K562 (cell line): ENCODE results near the gene NGDN. TPM values are rescaled to one million over a fixed set of nuclear protein-coding genes. Genes with fewer than 3 reads are reported as not detected.

Source experiments
- ATAC-seq: fragments of 200-7000 bp; cut with Tn5 transposase; 3 replicates; pipeline ENCODE4 v1.9.1; 2020; ENCODE audit warnings: moderate library complexity
- BruUV-seq: library from RNA; stranded (reverse); fragments of 400-500 nt; replicated peaks from 2 replicates; lab custom pipeline; 2021; lab: Mats Ljungman, UMichigan
- CTCF ChIA-PET: fragments of 300-600 bp; formaldehyde crosslinking; extraction: SDS; loops from one replicate; lab custom pipeline; 2021; ENCODE audit warnings: low intra/inter-chr PET ratio; lab: Yijun Ruan, JAX
- POLR2A ChIA-PET: fragments of 300-600, 350-650 bp; sonication (Branson Sonifier 250); formaldehyde crosslinking; extraction: SDS; loops from one replicate; lab custom pipeline; 2021; ENCODE audit warnings: antibody characterized with exemption, inconsistent platforms; lab: Yijun Ruan, JAX
- DNase-seq, 4 experiments: peaks; one replicate each; pipeline versions ENCODE4 v3.0.0 to v3.0.0-alpha.2; 2011 to 2018; ENCODE audit warnings: low spot score in 3 of 4, mixed read lengths in 3 of 4; ENCODE audit errors: extremely low read depth in 1 of 4
- FAIRE-seq: peaks from 2 replicates; lab custom pipeline; 2011; peaks lifted over from hg19 to GRCh38; lab: Jason Lieb, UNC
- H2AFZ ChIP-seq: 2 replicates; pipeline ENCODE4 v1.6.0; 2011; ENCODE audit warnings: low read depth, low read length, control low read depth, inconsistent platforms
- H3K27ac ChIP-seq: fragments of 200-600 bp; 3 replicates; pipeline ENCODE4 v1.8.0; 2011; ENCODE audit warnings: low read depth, mild to moderate bottlenecking, control low read depth, inconsistent platforms, low read length, moderate library complexity, mixed read lengths; ENCODE audit errors: extremely low read depth
- H3K27me3 ChIP-seq, 2 experiments: fragments of 300-600 bp in 1 of 2; 2 replicates in 1 of 2; 3 replicates in 1 of 2; pipeline versions ENCODE4 v1.6.0 to v1.8.0; 2011; ENCODE audit warnings: inconsistent platforms in 2 of 2, low read length in 2 of 2, mild to moderate bottlenecking in 1 of 2, mixed read lengths in 1 of 2, moderate library complexity in 1 of 2; ENCODE audit not compliant: control insufficient read depth in 2 of 2, insufficient read depth in 2 of 2
- H3K36me3 ChIP-seq: fragments of 300-600 bp; 3 replicates; pipeline ENCODE4 v1.8.0; 2011; ENCODE audit warnings: mild to moderate bottlenecking, low read length, inconsistent platforms; ENCODE audit not compliant: control insufficient read depth, insufficient read depth
- H3K4me1 ChIP-seq, 2 experiments: fragments of 200-600 bp in 1 of 2; replicated peaks in 1 of 2; 2 replicates in 1 of 2; 3 replicates in 1 of 2; pipeline versions ENCODE4 v1.5.1 to v1.8.0; 2011; ENCODE audit warnings: inconsistent platforms in 2 of 2, low read length in 2 of 2, mild to moderate bottlenecking in 1 of 2, mixed read lengths in 1 of 2, moderate library complexity in 1 of 2; ENCODE audit not compliant: control insufficient read depth in 2 of 2, insufficient read depth in 2 of 2
- H3K4me2 ChIP-seq: 2 replicates; pipeline ENCODE4 v1.6.1; 2011; ENCODE audit warnings: low read length, control low read depth, inconsistent platforms, mixed read lengths; ENCODE audit not compliant: insufficient read depth
- H3K4me3 ChIP-seq: fragments of 200-600 bp; sonication (generic), shearing (Covaris generic); 2 replicates; pipeline ENCODE4 v1.5.1; 2016; ENCODE audit warnings: control low read depth, inconsistent platforms
- H3K79me2 ChIP-seq: fragments of 200-600 bp; 3 replicates; pipeline ENCODE4 v1.8.0; 2011; ENCODE audit warnings: low read length, inconsistent platforms; ENCODE audit not compliant: control insufficient read depth, insufficient read depth
- H3K9ac ChIP-seq, 2 experiments: 2 replicates each; pipeline versions ENCODE4 v1.6.0 to v1.6.1; 2011; ENCODE audit warnings: low read depth in 2 of 2, low read length in 2 of 2, control low read depth in 1 of 2, inconsistent platforms in 1 of 2, mild to moderate bottlenecking in 1 of 2, mixed read lengths in 1 of 2; ENCODE audit not compliant: insufficient read depth in 1 of 2
- H3K9me1 ChIP-seq: one replicate; pipeline ENCODE4 v1.6.0; 2011; ENCODE audit warnings: inconsistent platforms, mild to moderate bottlenecking, low read length, moderate library complexity; ENCODE audit not compliant: control insufficient read depth, insufficient read depth
- H3K9me3 ChIP-seq: replicated peaks from 2 replicates; pipeline ENCODE4 v1.5.1; 2011; ENCODE audit warnings: low read depth, low read length, inconsistent platforms; ENCODE audit not compliant: control insufficient read depth, insufficient read depth
- H4K20me1 ChIP-seq: replicated peaks from 2 replicates; pipeline ENCODE4 v1.6.1; 2011; ENCODE audit warnings: low read length, inconsistent platforms, mixed read lengths; ENCODE audit not compliant: control insufficient read depth, insufficient read depth
- BCOR ChIP-seq: fragments of 450-650 bp; IDR thresholded peaks from 2 replicates; pipeline ENCODE4 v1.6.1; 2016
- HDAC1 ChIP-seq, 2 experiments: fragments of 450-650 bp; IDR thresholded peaks; 2 replicates each; pipeline ENCODE4 v1.6.1; 2016 to 2017; ENCODE audit warnings: inconsistent platforms in 1 of 2, mild to moderate bottlenecking in 1 of 2, moderate library complexity in 1 of 2
- RBM25 ChIP-seq: fragments of 200-400 bp; formaldehyde crosslinking; IDR thresholded peaks from 2 replicates; pipeline ENCODE4 v1.6.1; 2018; ENCODE audit warnings: low read length, low read depth, moderate library complexity; ENCODE audit not compliant: severe bottlenecking
- WGBS: fragments of 100-300 bp; shearing (Covaris generic); methylation state at CpG from one replicate; pipeline ENCODE4 v1.1.6; 2016; ENCODE audit warnings: low coverage, mixed read lengths; ENCODE audit not compliant: insufficient coverage; ENCODE audit errors: missing lambda C conversion rate; 5-methylcytosine and 5-hydroxymethylcytosine counted together
- in situ Hi-C: fragments of 300-500 bp; cut with MboI; formaldehyde crosslinking; loops from 4 replicates; pipeline ENCODE4 v1.15.0; 2018; ENCODE audit warnings: inconsistent platforms, mixed read lengths
- intact Hi-C: fragments of 100-400 bp; cut with micrococcal nuclease; formaldehyde crosslinking; loops from 2 replicates; pipeline ENCODE4 v1.14.2; 2022
- polyA plus RNA-seq, 8 experiments: library from polyadenylated mRNA; depleted of rRNA in 4 of 8; stranded (reverse) in 5 of 8; unstranded in 3 of 8; fragments of >200 nt; fragmentation: Nextera tagmentation in 2 of 8; fragmentation: Illumina TruSeq in 1 of 8; extraction: Ambion mirVana in 2 of 8; extraction: Trizol in 1 of 8; gene quantifications; 2 replicates each; pipeline versions ENCODE4 v1.2.1 to v1.2.3, GENCODE V29; 2011 to 2014; ENCODE audit warnings: inconsistent platforms in 1 of 8, missing spikeins in 1 of 8
- total RNA-seq, 7 experiments: library from RNA; depleted of rRNA in 6 of 7; stranded (reverse); fragments of >200 nt in 6 of 7; fragmentation: Illumina TruSeq in 2 of 7; extraction: Trizol in 2 of 7; gene quantifications; 2 replicates each; pipeline versions ENCODE4 v1.2.1 to v1.2.3, GENCODE V29; 2011 to 2021; ENCODE audit warnings: low replicate concordance in 1 of 7

NGDN gene
- total and polyA plus RNA-seq, 9 of the 15 experiments (the other 6 are each of a cell fraction or from before 2014, with no cell fraction given) = 42.9 to 195 (median 74.9) TPM

GRCh38 chr14:23434488-23435222 is 34.8 kb upstream of the NGDN start:
- no peak for FAIRE-seq
- no peak for ATAC-seq
- Histone ChIP-seq H3K9ac (no peak overlapping the region; a peak in 1 of 4 replicates), H3K27me3 (peaks cover 0 to 28% of the 10 kb centered on the region in 2 experiments; a peak in 2 of 5 replicates), H3K9me3 (no peaks in the 10 kb centered on the region), H3K4me2 (no peak overlapping the region), H2AFZ (no peak overlapping the region; the same call in 1 of the 2 replicates), H3K9me1 (no peaks in the 10 kb centered on the region), H3K4me1 (peaks cover 22 to 29% of the 10 kb centered on the region in 2 experiments; a peak in 4 of 5 replicates), H3K4me3 (no peak overlapping the region)
- DNase-seq = no peak
- no TSS peak for BruUV-seq
- CTCF ChIA-PET = no interaction called here
- intact Hi-C loops = loop anchor here (5.0 kb wide), 1 partner anchor 48 kb away; no protein-coding TSS in a partner anchor
- in situ Hi-C loops = no loop called here
- TF ChIP-seq HDAC1 (IDR thresholded peaks at IDR 0.05) (no peak), RBM25 (peak; percentile 66), BCOR (peak; percentile 38; the same call in 1 of the 2 replicates)
- TF ChIP-seq, all 486 proteins: peak for 2
- Histone ChIP-seq H4K20me1 (no peaks in the 10 kb centered on the region; the same call in 1 of the 2 replicates), H3K36me3 (no peaks in the 10 kb centered on the region), H3K27ac (no peak overlapping the region), H3K79me2 (no peaks in the 10 kb centered on the region)
- 20% methylated on average over 8 of the region's 8 CpGs for WGBS
- POLR2A ChIA-PET = interaction anchor here (0.6 to 1.1 kb wide), 2 partner anchors 11 to 113 kb away, joined by 3 to 4 read pairs; partner anchors contain the start of gene PABPN1
